GM12878 (cell line): ENCODE measurements around the gene SMIM5. TPM values are rescaled to one million over a fixed set of nuclear protein-coding genes. Genes with fewer than 3 reads are reported as not detected.

Experiments
- ATAC-seq: fragments of 200-7000 bp; cut with Tn5 transposase; 3 replicates; pipeline ENCODE4 v1.9.1; 2020; ENCODE audit warnings: mild to moderate bottlenecking, moderate library complexity
- BruUV-seq: library from RNA; stranded (reverse); fragments of 400-500 nt; replicated peaks from 2 replicates; lab custom pipeline; 2021; lab: Mats Ljungman, UMichigan
- CTCF ChIA-PET: fragments of 300-600 bp; sonication (Branson Sonifier 250); formaldehyde crosslinking; extraction: SDS; loops from one replicate; lab custom pipeline; 2021; ENCODE audit warnings: inconsistent platforms; lab: Yijun Ruan, JAX
- POLR2A ChIA-PET: fragments of 350-600 bp; formaldehyde crosslinking; extraction: SDS; loops from one replicate; lab custom pipeline; 2021; ENCODE audit warnings: inconsistent platforms; lab: Charles Lee
- RAD21 ChIA-PET: fragments of 300-600 bp; sonication (Branson Sonifier 250); formaldehyde crosslinking; loops from one replicate; lab custom pipeline; 2023; ENCODE audit warnings: antibody characterized with exemption; ENCODE audit not compliant: unreplicated experiment; lab: Charles Lee
- SMC1A ChIA-PET: fragments of 300-600 bp; sonication (Branson Sonifier 250); formaldehyde crosslinking; loops from one replicate; lab custom pipeline; 2023; ENCODE audit not compliant: unreplicated experiment, uncharacterized antibody; lab: Charles Lee
- DNase-seq: peaks from one replicate; pipeline ENCODE4 v3.0.0-alpha.2; 2011; ENCODE audit warnings: low read depth, low spot score
- FAIRE-seq: peaks from 3 replicates; lab custom pipeline; 2011; peaks lifted over from hg19 to GRCh38; lab: Jason Lieb, UNC
- H2AFZ ChIP-seq: 2 replicates; pipeline ENCODE4 v1.6.0; 2011; ENCODE audit warnings: low read depth, low read length, control low read depth; ENCODE audit not compliant: control insufficient read depth
- H3K27ac ChIP-seq: 2 replicates; pipeline ENCODE4 v1.5.1; 2011; ENCODE audit warnings: control low read depth; ENCODE audit not compliant: control insufficient read depth, insufficient read depth
- H3K27me3 ChIP-seq, 2 experiments: replicated peaks in 1 of 2; 2 replicates each; pipeline versions ENCODE4 v1.6.0 to v1.6.1; 2011; ENCODE audit warnings: low read length in 1 of 2; ENCODE audit not compliant: control insufficient read depth in 2 of 2, insufficient read depth in 2 of 2
- H3K36me3 ChIP-seq, 2 experiments: 2 replicates each; pipeline ENCODE4 v1.5.1; 2011; ENCODE audit warnings: low read length in 1 of 2; ENCODE audit not compliant: control insufficient read depth in 2 of 2, insufficient read depth in 2 of 2
- H3K4me1 ChIP-seq: 2 replicates; pipeline ENCODE4 v1.6.1; 2011; ENCODE audit warnings: mild to moderate bottlenecking, low read length, moderate library complexity, mixed read lengths; ENCODE audit not compliant: control insufficient read depth, insufficient read depth
- H3K4me2 ChIP-seq: 2 replicates; pipeline ENCODE4 v1.6.0; 2011; ENCODE audit warnings: control low read depth; ENCODE audit not compliant: control insufficient read depth, insufficient read depth
- H3K4me3 ChIP-seq: fragments of 200-600 bp; sonication (generic); 2 replicates; pipeline ENCODE4 v1.5.1; 2016
- H3K79me2 ChIP-seq: 2 replicates; pipeline ENCODE4 v1.6.0; 2011; ENCODE audit warnings: low read length; ENCODE audit not compliant: control insufficient read depth, insufficient read depth
- H3K9ac ChIP-seq: 2 replicates; pipeline ENCODE4 v1.8.0; 2011; ENCODE audit warnings: low read length, control low read depth, mixed read lengths; ENCODE audit not compliant: control insufficient read depth, insufficient read depth
- H3K9me3 ChIP-seq: replicated peaks from 3 replicates; pipeline ENCODE4 v1.5.1; 2011; ENCODE audit warnings: mild to moderate bottlenecking, low read length; ENCODE audit not compliant: control insufficient read depth, insufficient read depth
- H4K20me1 ChIP-seq: 2 replicates; pipeline ENCODE4 v1.6.0; 2011; ENCODE audit not compliant: control insufficient read depth, insufficient read depth
- CBX5 ChIP-seq: sonication (generic); IDR thresholded peaks from 2 replicates; pipeline ENCODE4 v1.6.1; 2016; ENCODE audit warnings: low read depth, moderate library complexity, mild to moderate bottlenecking, inconsistent platforms
- FOXM1 ChIP-seq: IDR thresholded peaks from 2 replicates; pipeline ENCODE4 v1.6.1; 2012; ENCODE audit warnings: low read depth, mild to moderate bottlenecking, inconsistent platforms, low read length, moderate library complexity
- MEF2B ChIP-seq: fragments of 450-650 bp; IDR thresholded peaks from 2 replicates; pipeline ENCODE4 v1.6.1; 2018; ENCODE audit warnings: mild to moderate bottlenecking, moderate library complexity; ENCODE audit not compliant: partially characterized antibody, poor library complexity, severe bottlenecking
- PAX5 ChIP-seq: IDR thresholded peaks from 2 replicates; pipeline ENCODE4 v1.6.1; 2011; ENCODE audit warnings: low read depth, low read length, borderline replicate concordance
- PML ChIP-seq: IDR thresholded peaks from 2 replicates; pipeline ENCODE4 v1.6.1; 2012; ENCODE audit warnings: low read length, inconsistent platforms
- RELA ChIP-seq: fragments of 450-650 bp; IDR thresholded peaks from 2 replicates; pipeline ENCODE4 v1.8.0; 2014; ENCODE audit warnings: borderline replicate concordance; ENCODE audit not compliant: partially characterized antibody
- TAF1 ChIP-seq: IDR thresholded peaks from 2 replicates; pipeline ENCODE4 v1.6.1; 2011; ENCODE audit warnings: mild to moderate bottlenecking, low read depth, low read length, borderline replicate concordance
- WGBS: methylation state at CpG from one replicate; pipeline ENCODE4 v1.1.6; 2016; ENCODE audit warnings: low lambda C conversion rate; ENCODE audit not compliant: insufficient replicate concordance, insufficient coverage; ENCODE audit errors: missing lambda C conversion rate; 5-methylcytosine and 5-hydroxymethylcytosine counted together
- in situ Hi-C: fragments of 300-500 bp; cut with MboI; formaldehyde crosslinking; loops from 9 replicates; pipeline ENCODE4 v1.14.3; 2018; ENCODE audit warnings: mixed read lengths
- intact Hi-C: fragments of 100-400 bp; cut with micrococcal nuclease; formaldehyde crosslinking; loops from one replicate; pipeline ENCODE4 v1.14.2; 2022; ENCODE audit not compliant: unreplicated experiment
- polyA plus RNA-seq, 11 experiments: library from polyadenylated mRNA; depleted of rRNA in 4 of 11; unstranded in 6 of 11; stranded (reverse) in 5 of 11; fragments of >200 nt; fragmentation: Nextera tagmentation in 4 of 11; fragmentation: Illumina TruSeq in 1 of 11; extraction: Ambion mirVana in 4 of 11; extraction: Trizol in 1 of 11; gene quantifications; 1 replicate in 1 of 11; 2 replicates in 10 of 11; pipeline versions ENCODE4 v1.2.1 to v1.2.3, GENCODE V29; 2011 to 2016; ENCODE audit warnings: inconsistent platforms in 2 of 11, missing spikeins in 2 of 11, low read depth in 1 of 11
- total RNA-seq, 4 experiments: library from RNA; depleted of rRNA in 3 of 4; stranded (reverse); fragments of >200 nt in 3 of 4; fragmentation: Illumina TruSeq in 1 of 4; extraction: Trizol in 1 of 4; gene quantifications; 2 replicates each; pipeline versions ENCODE4 v1.2.1 to v1.2.3, GENCODE V29; 2013 to 2021
- TF ChIP-seq, protein P1 (sequence below): fragments of 450-650 bp; IDR thresholded peaks from 2 replicates; pipeline ENCODE4 v1.6.1; 2017; ENCODE audit warnings: mild to moderate bottlenecking

Gene SMIM5
- total and polyA plus RNA-seq, 10 of the 15 experiments (the other 5 are each of a cell fraction or from before 2014, with no cell fraction given): 0.08 to 0.11 TPM; not detected in 8

DNA sequence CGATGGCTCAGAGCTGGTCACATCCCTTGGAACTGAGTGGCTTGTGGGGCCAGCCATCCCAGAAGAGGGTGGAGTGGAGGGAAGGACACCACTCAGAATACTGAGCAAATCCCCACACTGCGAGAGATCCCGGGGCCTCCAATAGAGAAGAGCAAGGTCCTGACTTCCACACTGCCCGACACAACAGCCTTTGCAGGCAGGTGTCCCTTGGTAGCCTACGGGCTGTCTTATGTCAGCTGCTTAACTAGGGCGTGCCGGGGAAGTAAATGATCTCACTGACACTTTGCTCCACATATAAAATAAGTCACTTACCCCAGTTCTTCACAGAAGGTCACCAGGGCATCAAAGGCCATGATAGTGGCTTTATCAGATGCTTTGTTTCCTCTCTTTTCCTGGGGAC lies 17.6 kb downstream of the SMIM5 start:
- 92% methylated on average over 7 of the region's 7 CpGs for WGBS
- Histone ChIP-seq H3K4me3 (no peak overlapping the region), H3K9me3 (no peaks in the 10 kb centered on the region), H3K27ac (no peak overlapping the region), H2AFZ (no peak overlapping the region), H4K20me1 (no peaks in the 10 kb centered on the region), H3K27me3 (no peaks in the 10 kb centered on the region), H3K9ac (no peak overlapping the region), H3K4me2 (no peak overlapping the region), H3K36me3 (peaks cover 3 to 8% of the 10 kb centered on the region in 2 experiments; a peak in 3 of 4 replicates), H3K79me2 (no peaks in the 10 kb centered on the region), H3K4me1 (peaks cover 11% of the 10 kb centered on the region)
- in situ Hi-C loops (no loop called here), intact Hi-C loops (no loop called here)
- FAIRE-seq: no peak
- SMC1A ChIA-PET: interaction anchor here (1.0 to 4.7 kb wide), 4 partner anchors 17 to 49 kb away, joined by 3 to 32 read pairs (median 8); partner anchors contain the start of gene SMIM5
- CTCF ChIA-PET: interaction anchor here (0.9 to 19.5 kb wide), 6 partner anchors 16 to 97 kb away, joined by 3 to 349 read pairs (median 10); partner anchors contain the start of genes RECQL5, SAP30BP and SMIM5
- no peak for DNase-seq
- RAD21 ChIA-PET: interaction anchor here (2.9 kb wide), 1 partner anchor 18 kb away, joined by 19 read pairs; the partner anchor contains the start of gene SMIM5
- no TSS peak for BruUV-seq
- TF ChIP-seq PAX5: no peak
- no peak for TF ChIP-seq CBX5
- TF ChIP-seq FOXM1: no peak
- no peak for TF ChIP-seq TAF1
- TF ChIP-seq MEF2B: no peak
- no peak for ATAC-seq
- POLR2A ChIA-PET: interaction anchor here (0.5 kb wide), 1 partner anchor 18 kb away, joined by 3 read pairs; the partner anchor contains the start of gene SMIM5

DNA sequence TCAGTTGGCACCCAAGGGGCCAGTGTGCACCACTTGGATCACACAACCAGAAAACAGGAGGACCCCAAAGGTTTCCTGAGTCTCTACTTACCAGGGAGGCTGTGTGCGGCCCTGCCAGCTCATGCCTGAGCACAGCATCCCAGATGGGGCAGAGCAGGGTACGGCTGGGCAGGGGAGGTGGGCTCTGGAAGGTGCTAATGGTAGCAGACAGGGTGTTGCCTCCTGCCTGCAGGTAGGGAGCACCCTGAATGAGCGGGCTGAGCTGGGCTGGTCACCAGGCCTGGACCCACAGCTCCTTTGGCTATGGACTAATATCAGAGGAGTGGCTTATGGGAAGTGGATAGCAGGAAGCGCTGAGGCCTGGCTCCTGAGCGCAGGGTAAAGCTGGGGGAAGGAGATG lies 19.1 kb downstream of the SMIM5 start:
- Histone ChIP-seq H3K4me2 (no peak overlapping the region), H3K4me1 (peaks cover 5% of the 10 kb centered on the region; the same call in 1 of the 2 replicates), H3K9ac (no peak overlapping the region), H3K79me2 (no peaks in the 10 kb centered on the region), H3K27me3 (no peaks in the 10 kb centered on the region), H2AFZ (no peak overlapping the region), H4K20me1 (no peaks in the 10 kb centered on the region), H3K4me3 (no peak overlapping the region), H3K36me3 (peaks cover 3 to 8% of the 10 kb centered on the region in 2 experiments; a peak in 3 of 4 replicates), H3K27ac (0 out of 2 replicates have a peak overlapping the region, but pooled peaks have one; percentile 18), H3K9me3 (no peaks in the 10 kb centered on the region)
- 89% methylated on average over 5 of the region's 5 CpGs for WGBS
- POLR2A ChIA-PET: interaction anchor here (0.6 to 2.8 kb wide), 2 partner anchors 19 to 342 kb away, joined by 3 to 8 read pairs; partner anchors contain the start of gene SMIM5
- intact Hi-C loops (no loop called here), in situ Hi-C loops (no loop called here)
- SMC1A ChIA-PET: interaction anchor here (1.1 to 4.7 kb wide), 4 partner anchors 19 to 95 kb away, joined by 3 to 32 read pairs (median 5); partner anchors contain the start of gene SMIM5
- DNase-seq (no peak), ATAC-seq (no peak), FAIRE-seq (no peak)
- no TSS peak for BruUV-seq
- RAD21 ChIA-PET: interaction anchor here (1.0 to 2.9 kb wide), 4 partner anchors 19 to 96 kb away, joined by 3 to 19 read pairs (median 5); partner anchors contain the start of gene SMIM5
- CTCF ChIA-PET: interaction anchor here (0.9 to 19.5 kb wide), 14 partner anchors 7 to 223 kb away, joined by 3 to 349 read pairs (median 6); partner anchors contain the start of genes RECQL5, SAP30BP and SMIM5
- no peak for TF ChIP-seq RELA
- TF ChIP-seq, protein P1, sequence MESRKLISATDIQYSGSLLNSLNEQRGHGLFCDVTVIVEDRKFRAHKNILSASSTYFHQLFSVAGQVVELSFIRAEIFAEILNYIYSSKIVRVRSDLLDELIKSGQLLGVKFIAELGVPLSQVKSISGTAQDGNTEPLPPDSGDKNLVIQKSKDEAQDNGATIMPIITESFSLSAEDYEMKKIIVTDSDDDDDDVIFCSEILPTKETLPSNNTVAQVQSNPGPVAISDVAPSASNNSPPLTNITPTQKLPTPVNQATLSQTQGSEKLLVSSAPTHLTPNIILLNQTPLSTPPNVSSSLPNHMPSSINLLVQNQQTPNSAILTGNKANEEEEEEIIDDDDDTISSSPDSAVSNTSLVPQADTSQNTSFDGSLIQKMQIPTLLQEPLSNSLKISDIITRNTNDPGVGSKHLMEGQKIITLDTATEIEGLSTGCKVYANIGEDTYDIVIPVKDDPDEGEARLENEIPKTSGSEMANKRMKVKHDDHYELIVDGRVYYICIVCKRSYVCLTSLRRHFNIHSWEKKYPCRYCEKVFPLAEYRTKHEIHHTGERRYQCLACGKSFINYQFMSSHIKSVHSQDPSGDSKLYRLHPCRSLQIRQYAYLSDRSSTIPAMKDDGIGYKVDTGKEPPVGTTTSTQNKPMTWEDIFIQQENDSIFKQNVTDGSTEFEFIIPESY: no peak
- TF ChIP-seq PML: no peak
